Stimulated activated CD8-positive, alpha-beta memory T cell treated with anti-CD3 and anti-CD28 coated beads, Interleukin-4, amount 100 ng/mL, for 1 hour (primary cell): ENCODE data around the gene APBB3.

Experiments
- DNase-seq, 2 donors: peaks; one replicate each; pipeline ENCODE4 v3.0.0-alpha.2; 2020; ENCODE audit warnings: low read depth in 2 of 2, low spot score in 1 of 2

APBB3 gene

DNA sequence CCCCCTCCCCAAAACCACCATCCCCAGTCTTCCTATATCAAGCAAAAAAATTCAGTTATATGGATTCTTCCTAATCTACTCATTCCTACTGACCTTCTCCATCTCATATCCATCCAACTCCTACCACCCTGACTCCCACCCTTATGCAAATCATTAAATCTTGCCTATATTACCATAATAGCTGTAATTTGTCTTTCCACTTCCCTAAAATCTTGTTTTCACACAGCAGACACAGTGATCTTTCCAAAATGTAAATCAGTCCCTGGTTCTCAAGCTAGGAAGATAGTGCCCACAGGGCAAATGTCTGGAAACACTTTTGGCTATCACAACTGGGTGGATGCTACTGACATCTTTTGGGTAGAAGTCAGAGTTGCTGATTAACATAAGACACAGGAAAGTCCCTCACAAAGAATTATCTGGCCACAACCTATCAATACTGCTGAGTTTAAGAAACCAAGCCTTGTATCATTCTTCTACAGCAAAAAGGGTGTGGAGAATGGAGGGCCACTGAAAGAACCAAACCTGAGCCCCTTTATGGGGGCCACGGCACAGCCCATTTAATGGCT, 8.6 kb downstream of the APBB3 start:
- DNase-seq: no peak

DNA sequence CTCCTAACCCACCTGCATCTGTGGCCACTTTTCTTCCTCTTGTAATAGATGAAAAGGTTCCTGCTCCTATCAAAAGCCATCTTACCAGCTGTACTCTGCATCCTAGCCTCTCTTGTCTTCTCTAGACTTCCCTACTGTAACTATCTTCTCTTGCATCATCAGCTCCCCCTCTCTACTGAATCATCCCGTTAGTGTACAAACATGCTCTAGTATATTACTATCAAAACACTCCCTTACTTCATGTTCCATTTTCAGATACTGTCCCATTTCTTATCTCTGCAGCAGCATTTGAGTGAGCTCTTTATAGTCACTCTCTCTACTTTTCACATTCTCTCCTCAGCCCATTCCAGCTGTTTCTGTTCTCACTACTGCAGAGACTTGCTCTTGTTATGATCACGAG, 9.9 kb downstream of the APBB3 start:
- DNase-seq: no peak

GRCh38 chr5:140553657-140554056, 10.7 kb downstream of the APBB3 start:
- DNase-seq: no peak

- DNase-seq: no peak
Measured at GRCh38 chr5:140551872-140552271, 12.5 kb downstream of the APBB3 start.

- no peak for DNase-seq
Measured at GRCh38 chr5:140550147-140551079, 14.0 kb downstream of the APBB3 start.

DNA sequence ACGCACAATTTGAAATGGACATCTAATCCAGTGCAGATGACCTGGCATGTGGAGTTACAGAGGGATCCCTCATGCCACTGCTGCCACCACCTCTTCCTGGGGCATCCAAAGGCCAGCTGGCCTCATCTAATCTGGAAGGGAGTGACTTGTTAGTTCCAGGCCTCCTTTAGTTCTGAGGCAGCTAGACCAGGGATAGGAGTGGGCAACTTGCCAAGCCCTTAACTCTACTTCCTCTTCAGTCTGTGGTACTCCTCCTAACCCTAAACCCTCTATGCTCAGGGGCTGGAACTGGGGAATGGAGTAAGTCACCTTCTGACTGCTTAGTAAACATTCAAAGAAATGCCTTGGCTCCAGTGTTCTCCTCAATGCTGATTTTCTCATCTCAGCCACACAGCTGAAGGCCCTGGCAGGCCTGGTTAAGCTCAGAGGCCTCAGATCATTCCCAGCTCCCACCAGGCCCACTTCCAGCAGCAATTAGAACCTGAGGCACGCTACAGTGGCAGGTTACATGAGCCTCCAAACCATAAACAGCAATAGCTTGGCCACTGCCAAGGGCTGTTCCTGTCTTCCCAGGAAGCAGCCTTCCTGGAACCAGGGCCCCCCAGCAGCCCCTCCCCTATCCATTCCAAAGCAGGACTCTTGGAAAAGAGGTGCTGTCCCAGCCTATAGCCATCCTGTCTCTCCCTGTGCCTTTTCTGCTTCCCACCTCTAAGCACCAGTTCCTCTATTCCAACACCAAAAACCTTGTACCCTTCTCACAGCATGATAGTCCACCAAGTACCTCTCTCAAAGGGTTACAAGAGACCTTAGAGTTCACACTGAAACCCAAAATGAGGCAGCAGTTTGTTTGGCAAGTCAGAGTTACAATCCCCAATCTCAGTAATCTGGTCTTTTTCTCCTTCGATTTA, 14.9 kb downstream of the APBB3 start:
- no peak for DNase-seq

DNA sequence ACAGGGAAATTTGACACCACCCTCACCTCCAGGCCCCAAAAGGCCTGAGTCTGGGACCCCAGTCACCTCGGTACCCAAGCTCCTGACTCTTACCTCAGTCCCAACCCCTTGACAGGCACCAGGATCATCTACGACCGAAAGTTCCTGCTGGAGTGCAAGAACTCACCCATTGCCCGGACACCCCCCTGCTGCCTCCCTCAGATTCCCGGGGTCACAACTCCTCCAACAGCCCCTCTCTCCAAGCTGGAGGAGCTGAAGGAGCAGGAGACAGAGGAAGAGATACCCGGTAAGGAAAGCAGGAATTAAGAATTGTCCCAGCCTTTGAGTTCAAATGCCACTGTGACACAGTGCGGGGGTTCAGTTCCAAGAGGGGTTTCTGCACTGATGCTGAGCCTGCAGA, 15.6 kb downstream of the APBB3 start:
- no peak for DNase-seq

GRCh38 chr5:140548300-140548688, 16.1 kb downstream of the APBB3 start:
- DNase-seq: no peak

DNA sequence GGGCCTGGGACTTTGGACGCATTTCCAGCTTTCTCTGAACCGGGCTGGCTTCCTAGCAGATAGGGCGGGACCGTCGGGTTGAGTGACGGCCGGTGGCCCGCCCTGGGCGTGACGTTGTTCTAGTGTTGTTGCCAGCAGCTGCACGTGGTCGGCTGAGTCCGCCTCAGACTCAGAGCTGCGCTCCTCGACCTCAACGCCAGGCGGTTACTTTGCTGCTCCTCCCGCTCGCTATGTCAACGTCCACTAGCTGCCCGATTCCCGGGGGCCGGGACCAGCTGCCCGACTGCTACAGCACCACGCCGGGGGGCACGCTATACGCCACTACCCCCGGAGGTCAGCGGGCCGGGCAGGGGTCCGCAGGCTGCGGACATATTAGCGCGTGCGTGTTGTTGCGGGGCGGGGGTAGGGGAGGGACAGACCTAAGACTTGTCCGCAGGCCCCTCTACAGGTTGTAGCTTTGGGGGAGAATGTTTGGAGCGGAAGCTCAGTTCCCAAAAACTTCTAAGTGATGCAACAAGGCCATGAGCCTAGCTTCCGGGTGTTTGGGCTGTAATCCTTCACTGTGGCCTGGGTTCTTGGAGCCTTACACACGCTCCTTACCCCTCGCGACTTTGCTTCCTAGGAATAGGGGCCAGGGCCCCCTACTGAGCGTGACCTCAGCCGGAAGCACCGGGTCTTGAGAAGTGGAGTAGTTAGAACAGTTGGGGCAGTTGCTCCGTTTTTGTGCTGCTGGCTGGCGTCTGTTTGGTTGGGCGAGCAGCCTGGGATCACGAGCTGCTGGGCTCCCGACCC, 16.7 kb downstream of the APBB3 start, which contains the start of gene EIF4EBP3:
Gene EIF4EBP3 (plus strand): TSS at position 155 of the 792 bp plus-strand sequence. CDS start 76 bp downstream, at position 231.
- peak; percentile 67 to 71 for DNase-seq

GRCh38 chr5:140546851-140547507, 17.4 kb downstream of the APBB3 start:
- no peak for DNase-seq

GRCh38 chr5:140545606-140546005, 18.8 kb downstream of the APBB3 start:
- no peak for DNase-seq

- DNase-seq: no peak
Measured at GRCh38 chr5:140544986-140545385, 19.4 kb downstream of the APBB3 start.

- DNase-seq: no peak
Measured at GRCh38 chr5:140542972-140543371, 21.4 kb downstream of the APBB3 start.

- no peak for DNase-seq
Measured at GRCh38 chr5:140540227-140540626, 24.2 kb downstream of the APBB3 start.

DNA sequence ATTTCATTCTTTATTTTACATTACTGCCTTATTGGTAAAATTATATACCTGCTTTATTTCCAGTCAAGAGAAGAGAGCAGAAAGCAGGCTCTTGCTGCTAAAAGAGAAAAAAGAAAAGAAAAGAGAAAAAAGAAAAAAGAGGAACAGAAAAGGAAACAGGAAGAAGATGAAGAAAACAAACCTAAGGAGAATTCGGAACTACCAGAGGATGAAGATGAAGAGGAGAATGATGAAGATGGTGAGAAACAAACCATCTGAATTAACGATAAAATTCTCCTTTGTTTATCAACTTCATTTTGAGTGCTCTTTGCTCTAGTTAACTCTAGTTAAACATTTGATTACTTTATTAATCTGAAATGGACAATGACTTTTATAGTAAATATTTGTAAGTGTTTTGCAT, 40.4 kb downstream of the APBB3 start:
- DNase-seq: no peak

GRCh38 chr5:140513124-140513523, 51.3 kb downstream of the APBB3 start:
- DNase-seq: no peak

DNA sequence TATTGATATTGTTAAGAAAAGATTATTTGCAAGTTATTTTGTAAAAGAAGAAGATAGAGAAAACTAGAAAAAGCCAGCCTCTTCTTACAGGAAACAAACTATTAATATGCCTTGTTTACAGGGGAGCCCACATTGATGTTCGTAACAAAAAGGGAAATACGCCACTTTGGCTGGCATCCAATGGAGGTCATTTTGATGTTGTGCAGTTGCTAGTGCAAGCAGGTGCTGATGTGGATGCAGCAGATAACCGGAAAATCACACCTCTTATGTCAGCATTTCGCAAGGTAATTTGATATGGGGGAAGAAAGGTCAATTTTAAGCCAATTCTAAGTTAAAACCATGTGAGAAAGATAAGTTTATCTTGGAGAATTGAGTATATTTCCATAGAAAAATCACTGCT, 54.5 kb downstream of the APBB3 start:
- DNase-seq: no peak
